B cell (primary cell): ENCODE results near the gene PIK3R3. TPM values are rescaled to one million over a fixed set of nuclear protein-coding genes. Genes with fewer than 3 reads are reported as not detected.

Experiments used
- ATAC-seq: fragments of 200-7000 bp; cut with Tn5 transposase; one replicate; pipeline ENCODE4 v1.10.0; 2021; ENCODE audit warnings: low read depth, mild to moderate bottlenecking, moderate number of reproducible peaks, moderate library complexity
- CTCF ChIA-PET: fragments of 350-600 bp; sonication (Branson Sonifier 250); formaldehyde crosslinking; loops from one replicate; lab custom pipeline; 2021; ENCODE audit warnings: antibody characterized with exemption, inconsistent platforms; lab: Charles Lee
- POLR2A ChIA-PET: fragments of 350-600 bp; sonication (Branson Sonifier 250); formaldehyde crosslinking; loops from one replicate; lab custom pipeline; 2021; ENCODE audit warnings: antibody characterized with exemption; lab: Charles Lee
- DNase-seq: peaks from one replicate; pipeline ENCODE4 v3.0.0; 2013
- H2AFZ ChIP-seq: 2 replicates; pipeline ENCODE4 v1.6.1; 2012; ENCODE audit warnings: mild to moderate bottlenecking, low read depth, low read length; ENCODE audit not compliant: insufficient read depth, poor library complexity, severe bottlenecking
- H3K27ac ChIP-seq, 2 donors: 1 replicate in 1 of 2; 2 replicates in 1 of 2; pipeline ENCODE4 v1.5.1; 2012 to 2013; ENCODE audit warnings: low read length in 2 of 2, mild to moderate bottlenecking in 2 of 2, moderate library complexity in 1 of 2
- H3K27me3 ChIP-seq, 4 experiments: fragments of 200-600 bp in 1 of 4; sonication (generic) in 1 of 4; replicated peaks in 1 of 4; 1 replicate in 2 of 4; 2 replicates in 2 of 4; pipeline versions ENCODE4 v1.6.1 to v1.7.0; 2013 to 2016; ENCODE audit warnings: low read length in 3 of 4, mild to moderate bottlenecking in 2 of 4, mixed read lengths in 1 of 4, moderate library complexity in 1 of 4; ENCODE audit not compliant: insufficient read depth in 4 of 4, control insufficient read depth in 3 of 4; ENCODE audit errors: control extremely low read depth in 1 of 4
- H3K36me3 ChIP-seq, 2 experiments: replicated peaks in 1 of 2; 1 replicate in 1 of 2; 2 replicates in 1 of 2; pipeline versions ENCODE4 v1.6.1 to v1.7.1; 2013; ENCODE audit warnings: low read length in 1 of 2; ENCODE audit not compliant: insufficient read depth in 2 of 2, control insufficient read depth in 1 of 2; ENCODE audit errors: control extremely low read depth in 1 of 2, extremely low read depth in 1 of 2
- H3K4me1 ChIP-seq, 2 donors: fragments of 200-600 bp in 1 of 2; sonication (generic) in 1 of 2; 1 replicate in 1 of 2; 2 replicates in 1 of 2; pipeline versions ENCODE4 v1.5.1 to v1.6.1; 2013 to 2017; ENCODE audit warnings: low read length in 2 of 2; ENCODE audit not compliant: control insufficient read depth in 2 of 2, insufficient read depth in 2 of 2
- H3K4me2 ChIP-seq: replicated peaks from 2 replicates; pipeline ENCODE3; 2012; ENCODE audit warnings: mild to moderate bottlenecking, low read depth, low read length; ENCODE audit not compliant: poor library complexity, severe bottlenecking
- H3K4me3 ChIP-seq, 5 experiments: fragments of 200-600 bp in 1 of 5; sonication (generic) in 1 of 5; 1 replicate in 3 of 5; 2 replicates in 2 of 5; pipeline versions ENCODE4 v1.5.1 to v1.7.0; 2011 to 2016; ENCODE audit warnings: low read length in 4 of 5, mild to moderate bottlenecking in 4 of 5, low read depth in 2 of 5, control low read depth in 1 of 5, moderate library complexity in 1 of 5; ENCODE audit not compliant: insufficient read depth in 1 of 5; ENCODE audit errors: control extremely low read depth in 1 of 5, extremely low read depth in 1 of 5
- H3K79me2 ChIP-seq: fragments of 200-600 bp; sonication (generic); one replicate; pipeline ENCODE4 v1.6.0; 2016; ENCODE audit warnings: low read length; ENCODE audit not compliant: control insufficient read depth, insufficient read depth
- H3K9ac ChIP-seq: fragments of 200-600 bp; sonication (generic); 2 replicates; pipeline ENCODE4 v1.6.1; 2017; ENCODE audit warnings: mild to moderate bottlenecking, low read length, moderate library complexity
- H3K9me3 ChIP-seq, 3 donors: one replicate each; pipeline versions ENCODE4 v1.6.1 to v1.7.1; 2013; ENCODE audit warnings: low read length in 2 of 3; ENCODE audit not compliant: control insufficient read depth in 2 of 3, insufficient read depth in 1 of 3; ENCODE audit errors: control extremely low read depth in 1 of 3
- H4K20me1 ChIP-seq: 2 replicates; pipeline ENCODE4 v1.6.0; 2012; ENCODE audit warnings: mild to moderate bottlenecking, low read length; ENCODE audit not compliant: insufficient read depth, control insufficient read depth, poor library complexity, severe bottlenecking
- H3K27ac Mint-ChIP-seq: one replicate; pipeline ENCODE4 v1.8.0; 2021; ENCODE audit warnings: mixed read lengths
- H3K27me3 Mint-ChIP-seq: one replicate; pipeline ENCODE4 v1.8.0; 2021; ENCODE audit warnings: mixed read lengths
- H3K4me1 Mint-ChIP-seq: one replicate; pipeline ENCODE4 v1.8.0; 2021; ENCODE audit warnings: mixed read lengths
- H3K4me3 Mint-ChIP-seq: one replicate; pipeline ENCODE4 v1.8.0; 2021; ENCODE audit warnings: mixed read lengths
- H3K9me3 Mint-ChIP-seq: one replicate; pipeline ENCODE4 v1.8.0; 2022; ENCODE audit warnings: mixed read lengths; ENCODE audit not compliant: insufficient read depth
- CTCF ChIP-seq: fragments of 200-600 bp; IDR thresholded peaks from one replicate; pipeline ENCODE4 v1.8.0; 2022; ENCODE audit warnings: antibody characterized with exemption, mild to moderate bottlenecking
- EZH2 ChIP-seq: IDR thresholded peaks from 2 replicates; pipeline ENCODE4 v1.6.1; 2012; ENCODE audit warnings: borderline replicate concordance, low read depth, mild to moderate bottlenecking, moderate library complexity, low read length; ENCODE audit not compliant: insufficient read depth, poor library complexity, severe bottlenecking
- WGBS: methylation state at CpG from one replicate; pipeline ENCODE4 v1.1.5; 2013; ENCODE audit warnings: missing lambda C conversion rate; ENCODE audit not compliant: insufficient coverage; 5-methylcytosine and 5-hydroxymethylcytosine counted together
- intact Hi-C: fragments of 100-400 bp; cut with micrococcal nuclease; formaldehyde crosslinking; loops from one replicate; pipeline ENCODE4 v1.10.0; 2022
- polyA plus RNA-seq: library from polyadenylated mRNA; depleted of rRNA; stranded (reverse); fragments of >200 nt; gene quantifications from 2 replicates; pipeline ENCODE4 v1.2.3, GENCODE V29; 2012
- total RNA-seq, 2 donors: library from RNA; stranded (reverse); fragments of 120-200 nt in 1 of 2; gene quantifications; 1 replicate in 1 of 2; 2 replicates in 1 of 2; pipeline versions ENCODE4 v1.2.3 to v1.2.4, GENCODE V29; 2013 to 2022

PIK3R3 gene
- total and polyA plus RNA-seq, 2 donors (not counting 1 experiment from before 2014, with no cell fraction given) = 0.06 to 0.17 TPM

GRCh38 chr1:46118856-46119255, 13.6 kb downstream of the PIK3R3 start:
- DNase-seq (no peak), ATAC-seq (no peak)
- Mint-ChIP-seq H3K27me3 (no peaks in the 10 kb centered on the region), H3K4me1 (no peaks in the 10 kb centered on the region), H3K27ac (no peak overlapping the region), H3K4me3 (no peak overlapping the region), H3K9me3 (no peaks in the 10 kb centered on the region)
- H3K9ac ChIP-seq = no peak overlapping the region
- H3K9me3 ChIP-seq = no peaks in the 10 kb centered on the region
- H3K4me3 ChIP-seq = no peak overlapping the region
- no peaks in the 10 kb centered on the region for H3K36me3 ChIP-seq
- no peak for TF ChIP-seq CTCF
- no peak for TF ChIP-seq EZH2
- no peaks in the 10 kb centered on the region for H3K4me1 ChIP-seq
- ChIA-PET POLR2A (no interaction called here), CTCF (no interaction called here)
- H3K27ac ChIP-seq = no peak overlapping the region
- no peaks in the 10 kb centered on the region for H3K27me3 ChIP-seq
- H3K79me2 ChIP-seq = no peaks in the 10 kb centered on the region
- no peaks in the 10 kb centered on the region for H4K20me1 ChIP-seq
- intact Hi-C loops = no loop called here
- H2AFZ ChIP-seq = no peak overlapping the region
- no peak overlapping the region for H3K4me2 ChIP-seq

- intact Hi-C loops = no loop called here
- no peak for TF ChIP-seq EZH2
- TF ChIP-seq CTCF = no peak
- ChIA-PET POLR2A (no interaction called here), CTCF (interaction anchor here (1.3 kb wide), 1 partner anchor 10 kb away, joined by 3 read pairs; no protein-coding TSS in a partner anchor)
- 100% methylated on average over 2 of the region's 5 CpGs for WGBS
- Histone ChIP-seq H3K36me3 (no peaks in the 10 kb centered on the region), H3K9me3 (no peaks in the 10 kb centered on the region), H3K4me1 (no peaks in the 10 kb centered on the region), H2AFZ (no peak overlapping the region), H3K27me3 (no peaks in the 10 kb centered on the region), H3K4me3 (no peak overlapping the region), H3K4me2 (no peak overlapping the region), H3K27ac (no peak overlapping the region), H3K79me2 (no peaks in the 10 kb centered on the region), H3K9ac (no peak overlapping the region), H4K20me1 (no peaks in the 10 kb centered on the region)
- Mint-ChIP-seq H3K4me3 (no peak overlapping the region), H3K4me1 (no peaks in the 10 kb centered on the region), H3K27me3 (no peaks in the 10 kb centered on the region), H3K27ac (no peak overlapping the region), H3K9me3 (no peaks in the 10 kb centered on the region)
- ATAC-seq = no peak
- DNase-seq = no peak
Measured at GRCh38 chr1:46117810-46118494, 14.5 kb downstream of the PIK3R3 start.
